ENCODE measurements around the gene CFAP69. TPM values are rescaled to one million over a fixed set of nuclear protein-coding genes. Genes with fewer than 3 reads are reported as not detected.

The CFAP69 gene
- total and polyA plus RNA-seq, 4 experiments from 2014 or later: 0.58 TPM; not detected in 3

DNA sequence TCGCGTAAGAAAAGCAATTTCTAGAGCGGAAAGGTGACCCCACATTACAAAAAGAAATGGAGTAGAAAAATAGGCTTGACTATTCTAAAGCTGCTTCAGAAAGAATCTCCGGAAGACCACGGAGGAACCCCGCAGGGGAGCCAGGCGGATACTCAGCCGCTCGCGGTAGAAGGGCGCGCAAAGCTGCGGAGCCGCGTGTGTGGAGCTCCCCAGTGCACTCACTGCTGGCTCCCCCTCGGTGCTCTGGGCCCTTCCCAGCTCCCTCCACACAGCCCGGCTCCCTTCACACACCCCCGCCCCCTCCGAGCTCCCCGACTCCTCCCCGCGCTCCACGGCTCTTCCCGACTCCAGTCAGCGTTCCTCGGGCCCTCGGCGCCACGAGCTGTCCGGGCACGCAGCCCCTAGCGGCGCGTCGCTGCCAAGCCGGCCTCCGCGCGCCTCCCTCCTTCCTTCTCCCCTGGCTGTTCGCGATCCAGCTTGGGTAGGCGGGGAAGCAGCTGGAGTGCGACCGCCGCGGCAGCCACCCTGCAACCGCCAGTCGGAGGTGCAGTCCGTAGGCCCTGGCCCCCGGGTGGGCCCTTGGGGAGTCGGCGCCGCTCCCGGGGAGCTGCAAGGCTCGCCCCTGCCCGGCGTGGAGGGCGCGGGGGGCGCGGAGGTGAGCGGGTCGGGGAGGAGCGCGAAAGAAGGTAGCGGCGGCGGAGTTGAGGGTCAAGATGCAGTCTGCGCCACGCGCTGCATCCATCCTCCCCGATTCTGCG, 33.4 kb upstream of the CFAP69 start, which contains the start of gene STEAP2:
Gene STEAP2, plus strand, starts transcription at position 350 of the 758 bp plus-strand sequence. CDS start 13,343 bp downstream, outside the sequence.
- H3K4me3 Mint-ChIP-seq: peak within 1 kb of the TSS in 6 of 8 donors; percentile 26 to 51 (median 38)

DNA sequence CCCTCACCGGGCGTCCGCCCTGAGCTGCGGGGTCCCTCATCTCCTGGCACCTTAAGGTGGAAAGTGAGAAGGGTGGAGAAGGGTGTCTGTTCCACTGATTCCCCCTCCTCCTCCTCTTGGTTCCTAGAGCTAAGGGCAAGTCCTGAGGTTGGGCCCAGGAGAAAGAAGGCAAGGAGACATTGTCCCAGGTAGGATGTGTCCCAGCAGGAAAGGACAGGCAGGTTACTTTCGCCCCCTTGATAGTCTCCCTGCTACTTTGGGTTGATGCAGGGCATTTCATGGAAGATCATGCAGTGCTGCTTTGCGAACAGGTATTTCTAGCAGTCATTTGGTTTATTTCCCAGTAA, 32.9 kb upstream of the CFAP69 start:
- H3K4me3 Mint-ChIP-seq: no peak overlapping the region
- no peaks in the 10 kb centered on the region for H3K27me3 ChIP-seq (ENCODE audit: insufficient read depth, low read length)

More for the DNA sequence above, 33.4 kb upstream of the CFAP69 start, which contains the start of gene STEAP2:
- Mint-ChIP-seq H3K9me3 (no peaks in the 10 kb centered on the region), H3K36me3 (no peaks in the 10 kb centered on the region), H3K27me3 (peaks cover 11 to 16% of the 10 kb centered on the region in 2 donors), H3K4me1 (peaks cover 2 to 6% (median 5%) of the 10 kb centered on the region in 4 donors), H3K27ac (no peak within 1 kb of the TSS)
- ChIA-PET CTCF (ENCODE audit: partially characterized antibody) (no interaction called here), POLR2A (ENCODE audit: partially characterized antibody) (no interaction called here)
- H3K27ac ChIP-seq (ENCODE audit: low read depth, low read length): no peak within 1 kb of the TSS
- no peak for DNase-seq
- no peak within 1 kb of the TSS for H3K4me3 ChIP-seq (ENCODE audit: low read length in 2 of 2)
- H3K4me1 ChIP-seq (ENCODE audit: insufficient read depth, low read length): no peaks in the 10 kb centered on the region
- H3K36me3 ChIP-seq (ENCODE audit: insufficient read depth, low read length): no peaks in the 10 kb centered on the region
- intact Hi-C loops (cut with micrococcal nuclease): no loop called here
- H3K9me3 ChIP-seq (ENCODE audit: control insufficient read depth in 1 of 2, low read length in 2 of 2): no peaks in the 10 kb centered on the region
- H3K27me3 ChIP-seq (ENCODE audit: insufficient read depth, low read length): no peaks in the 10 kb centered on the region

DNA sequence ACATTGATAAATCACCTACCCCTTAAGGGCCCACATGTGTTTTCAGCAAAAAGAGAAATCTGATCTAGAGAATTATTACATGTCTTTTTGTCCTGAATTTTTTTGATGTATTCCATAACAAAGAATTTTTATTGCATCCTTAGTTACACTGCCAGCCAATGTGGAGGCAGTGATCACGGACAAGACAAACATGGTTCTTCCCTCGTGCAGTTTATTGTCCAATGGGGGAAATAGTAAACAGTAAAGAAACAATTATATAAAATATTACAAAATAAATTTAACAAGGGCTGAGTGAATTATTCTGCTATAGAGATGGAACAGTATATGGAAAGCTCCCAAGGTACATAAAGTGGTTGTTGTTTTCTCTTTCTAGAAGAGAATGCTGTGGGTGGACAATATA, 31.5 kb upstream of the CFAP69 start:
- Mint-ChIP-seq H3K4me1 (peaks cover 2 to 6% (median 5%) of the 10 kb centered on the region in 4 donors), H3K27me3 (peaks cover 11 to 14% of the 10 kb centered on the region in 2 donors), H3K4me3 (no peak overlapping the region), H3K9me3 (peaks cover 0 to 2% (median 0%) of the 10 kb centered on the region in 8 donors), H3K36me3 (no peaks in the 10 kb centered on the region), H3K27ac (no peak overlapping the region)
- intact Hi-C loops (cut with micrococcal nuclease): no loop called here
- H3K9me3 ChIP-seq (ENCODE audit: control insufficient read depth in 1 of 2, low read length in 2 of 2): no peaks in the 10 kb centered on the region
- no peak overlapping the region for H3K27ac ChIP-seq (ENCODE audit: low read depth, low read length)
- POLR2A ChIA-PET (ENCODE audit: partially characterized antibody): no interaction called here
- H3K36me3 ChIP-seq (ENCODE audit: insufficient read depth, low read length): no peaks in the 10 kb centered on the region
- CTCF ChIA-PET (ENCODE audit: partially characterized antibody): no interaction called here
- no peak for DNase-seq
- no peak overlapping the region for H3K4me3 ChIP-seq (ENCODE audit: low read length in 2 of 2)
- no peaks in the 10 kb centered on the region for H3K4me1 ChIP-seq (ENCODE audit: insufficient read depth, low read length)
- no peaks in the 10 kb centered on the region for H3K27me3 ChIP-seq (ENCODE audit: insufficient read depth, low read length)

More for the DNA sequence above, 32.9 kb upstream of the CFAP69 start:
- Mint-ChIP-seq H3K27ac (no peak overlapping the region), H3K36me3 (no peaks in the 10 kb centered on the region), H3K4me1 (peaks cover 2 to 6% (median 5%) of the 10 kb centered on the region in 4 donors), H3K27me3 (peaks cover 11 to 16% of the 10 kb centered on the region in 2 donors), H3K9me3 (no peaks in the 10 kb centered on the region)
- Histone ChIP-seq H3K36me3 (ENCODE audit: insufficient read depth, low read length) (no peaks in the 10 kb centered on the region), H3K4me3 (ENCODE audit: low read length in 2 of 2) (no peak overlapping the region), H3K4me1 (ENCODE audit: insufficient read depth, low read length) (no peaks in the 10 kb centered on the region), H3K9me3 (ENCODE audit: control insufficient read depth in 1 of 2, low read length in 2 of 2) (no peaks in the 10 kb centered on the region), H3K27ac (ENCODE audit: low read depth, low read length) (no peak overlapping the region)
- ChIA-PET CTCF (ENCODE audit: partially characterized antibody) (no interaction called here), POLR2A (ENCODE audit: partially characterized antibody) (no interaction called here)
- intact Hi-C loops (cut with micrococcal nuclease): no loop called here
- DNase-seq: no peak

DNA sequence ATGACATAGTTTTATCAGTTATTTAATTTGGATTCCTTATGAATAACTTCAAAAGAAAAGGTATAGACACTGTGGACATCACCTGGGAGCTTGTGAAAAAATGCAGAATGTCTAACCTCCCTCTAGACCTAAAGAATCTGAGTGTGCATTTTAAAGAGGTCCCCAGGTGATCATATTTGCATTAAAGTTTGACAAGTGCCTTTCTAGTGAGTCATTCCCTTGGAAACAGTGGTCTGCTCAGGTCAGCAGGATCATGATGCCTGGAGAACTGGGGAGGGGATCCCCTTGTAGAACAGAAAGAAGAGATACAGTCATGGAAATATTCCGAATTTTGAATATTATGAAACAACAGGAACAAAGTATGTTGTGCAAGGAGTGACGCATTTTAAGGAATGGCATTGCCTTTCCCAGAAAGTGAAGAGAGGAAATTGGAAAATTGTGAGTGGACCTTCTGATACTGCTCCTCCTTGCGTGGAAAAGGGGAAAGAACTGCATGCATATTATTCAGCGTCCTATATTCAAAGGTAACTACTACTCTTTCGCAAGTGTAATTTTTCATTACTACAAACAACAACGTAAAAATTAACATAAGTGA, 28.8 kb upstream of the CFAP69 start:
- no peaks in the 10 kb centered on the region for H3K36me3 ChIP-seq (ENCODE audit: insufficient read depth, low read length)
- Mint-ChIP-seq H3K27me3 (peaks cover 7 to 14% of the 10 kb centered on the region in 2 donors), H3K4me1 (peaks cover 0 to 2% (median 1%) of the 10 kb centered on the region in 4 donors), H3K4me3 (no peak overlapping the region), H3K9me3 (peaks cover 0 to 5% (median 0%) of the 10 kb centered on the region in 8 donors), H3K27ac (no peak overlapping the region), H3K36me3 (no peaks in the 10 kb centered on the region)
- no peak overlapping the region for H3K27ac ChIP-seq (ENCODE audit: low read depth, low read length)
- H3K9me3 ChIP-seq (ENCODE audit: control insufficient read depth in 1 of 2, low read length in 2 of 2): no peaks in the 10 kb centered on the region
- no peaks in the 10 kb centered on the region for H3K27me3 ChIP-seq (ENCODE audit: insufficient read depth, low read length)
- POLR2A ChIA-PET (ENCODE audit: partially characterized antibody): no interaction called here
- CTCF ChIA-PET (ENCODE audit: partially characterized antibody): no interaction called here
- no peak overlapping the region for H3K4me3 ChIP-seq (ENCODE audit: low read length in 2 of 2)
- no peak for DNase-seq
- intact Hi-C loops (cut with micrococcal nuclease): no loop called here
- H3K4me1 ChIP-seq (ENCODE audit: insufficient read depth, low read length): no peaks in the 10 kb centered on the region

DNA sequence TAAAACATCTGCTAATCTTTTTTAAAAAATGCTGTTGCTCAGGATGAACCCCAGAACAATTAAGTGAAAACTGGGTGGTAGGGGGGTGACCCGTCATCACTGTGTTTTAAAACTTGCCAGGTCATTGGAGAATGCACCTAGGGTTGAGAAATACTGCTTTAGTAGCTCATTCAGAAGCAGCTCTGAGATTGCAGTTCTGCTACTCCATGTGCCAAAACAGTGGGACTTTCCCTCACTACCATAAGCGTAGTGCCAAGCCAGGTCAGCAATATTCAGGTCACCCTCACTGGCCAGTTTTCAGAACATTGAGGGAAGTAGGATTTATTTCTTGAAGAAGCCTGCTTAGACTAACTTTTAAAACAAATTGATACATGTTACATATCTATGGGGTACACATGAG, 28.2 kb upstream of the CFAP69 start:
- no peaks in the 10 kb centered on the region for H3K4me1 Mint-ChIP-seq
- Histone ChIP-seq H3K4me3 (ENCODE audit: low read length in 2 of 2) (no peak overlapping the region), H3K4me1 (ENCODE audit: insufficient read depth, low read length) (no peaks in the 10 kb centered on the region), H3K27ac (ENCODE audit: low read depth, low read length) (no peak overlapping the region), H3K27me3 (ENCODE audit: insufficient read depth, low read length) (no peaks in the 10 kb centered on the region), H3K36me3 (ENCODE audit: insufficient read depth, low read length) (no peaks in the 10 kb centered on the region), H3K9me3 (ENCODE audit: control insufficient read depth in 1 of 2, low read length in 2 of 2) (no peaks in the 10 kb centered on the region)
- POLR2A ChIA-PET (ENCODE audit: partially characterized antibody): no interaction called here
- H3K9me3 Mint-ChIP-seq: peaks cover 0 to 5% (median 0%) of the 10 kb centered on the region in 8 donors
- H3K36me3 Mint-ChIP-seq: no peaks in the 10 kb centered on the region
- no peak overlapping the region for H3K4me3 Mint-ChIP-seq
- DNase-seq: no peak
- intact Hi-C loops (cut with micrococcal nuclease): no loop called here
- H3K27ac Mint-ChIP-seq: no peak overlapping the region
- CTCF ChIA-PET (ENCODE audit: partially characterized antibody): no interaction called here
- H3K27me3 Mint-ChIP-seq: peaks cover 10 to 16% of the 10 kb centered on the region in 2 donors

DNA sequence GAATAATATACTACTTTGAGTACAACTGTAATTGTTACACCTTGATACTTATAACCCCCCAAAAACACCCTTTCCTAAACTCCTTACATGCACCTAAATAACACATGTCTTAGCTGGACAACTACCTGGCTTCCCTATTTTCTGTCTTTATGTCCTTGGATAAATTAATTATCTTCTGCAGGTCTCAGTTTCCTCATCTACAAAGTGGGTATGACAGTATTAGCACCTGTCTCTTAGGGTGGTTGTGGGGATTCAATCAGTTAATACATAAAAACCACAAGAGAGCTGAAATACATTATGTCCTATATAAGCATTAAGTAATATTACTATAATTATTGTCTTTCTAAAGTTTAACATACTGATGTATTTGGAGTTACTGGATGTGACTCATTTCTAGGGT, 22.6 kb upstream of the CFAP69 start:
- H3K4me1 ChIP-seq (ENCODE audit: insufficient read depth, low read length): no peaks in the 10 kb centered on the region
- no peak overlapping the region for H3K4me3 ChIP-seq (ENCODE audit: low read length in 2 of 2)
- Mint-ChIP-seq H3K36me3 (no peaks in the 10 kb centered on the region), H3K4me3 (no peak overlapping the region), H3K27ac (no peak overlapping the region), H3K4me1 (no peaks in the 10 kb centered on the region), H3K27me3 (peaks cover 19 to 24% of the 10 kb centered on the region in 2 donors), H3K9me3 (peaks cover 0 to 5% (median 0%) of the 10 kb centered on the region in 8 donors)
- H3K36me3 ChIP-seq (ENCODE audit: insufficient read depth, low read length): no peaks in the 10 kb centered on the region
- intact Hi-C loops (cut with micrococcal nuclease): no loop called here
- DNase-seq: no peak
- ChIA-PET CTCF (ENCODE audit: partially characterized antibody) (no interaction called here), POLR2A (ENCODE audit: partially characterized antibody) (no interaction called here)
- no peaks in the 10 kb centered on the region for H3K9me3 ChIP-seq (ENCODE audit: control insufficient read depth in 1 of 2, low read length in 2 of 2)
- no peak overlapping the region for H3K27ac ChIP-seq (ENCODE audit: low read depth, low read length)
- H3K27me3 ChIP-seq (ENCODE audit: insufficient read depth, low read length): no peaks in the 10 kb centered on the region

DNA sequence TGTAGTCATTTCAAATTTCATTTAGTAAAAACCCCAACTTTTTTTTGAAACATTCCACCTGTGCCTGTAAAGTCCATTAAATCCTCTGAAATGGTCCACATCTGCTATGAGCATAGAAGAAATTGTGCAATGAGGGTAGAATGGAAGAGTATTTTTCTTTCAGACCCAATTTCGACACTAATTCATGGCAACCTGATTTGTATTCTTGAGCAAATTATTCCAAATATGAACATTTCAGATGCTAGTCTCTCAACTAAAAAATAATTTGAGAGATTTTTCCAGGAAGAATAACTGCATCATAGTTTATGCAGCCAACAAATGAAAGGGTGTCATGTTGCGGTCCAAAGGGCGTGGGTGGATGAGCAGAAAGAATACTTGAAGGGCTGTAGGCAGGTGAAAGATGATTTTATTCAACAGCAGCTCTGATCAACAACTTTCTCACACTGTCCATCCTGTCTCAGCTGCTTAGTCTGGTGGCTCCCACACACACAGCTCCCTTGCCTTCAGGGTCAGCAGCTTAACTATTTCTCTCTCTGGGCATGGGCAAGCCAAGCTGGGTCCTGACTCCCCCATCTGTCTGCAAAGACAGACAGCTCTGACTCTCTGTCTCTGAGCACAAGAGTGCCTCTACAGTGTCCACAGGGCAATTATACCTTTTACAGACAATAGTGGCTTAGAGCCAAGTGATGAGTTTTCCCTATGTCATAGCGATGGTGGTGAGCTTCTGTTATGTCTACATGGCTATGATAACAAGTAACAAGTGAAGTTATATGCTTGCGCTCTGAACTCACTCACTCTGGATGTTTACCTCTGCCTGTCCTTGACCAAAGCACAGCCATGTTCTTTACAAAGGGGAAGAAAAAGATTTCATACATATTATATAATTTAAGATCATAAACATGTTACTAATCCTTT, 21.9 kb upstream of the CFAP69 start:
- Histone ChIP-seq H3K4me3 (ENCODE audit: low read length in 2 of 2) (no peak overlapping the region), H3K27ac (ENCODE audit: low read depth, low read length) (no peak overlapping the region), H3K36me3 (ENCODE audit: insufficient read depth, low read length) (no peaks in the 10 kb centered on the region), H3K27me3 (ENCODE audit: insufficient read depth, low read length) (no peaks in the 10 kb centered on the region), H3K4me1 (ENCODE audit: insufficient read depth, low read length) (no peaks in the 10 kb centered on the region), H3K9me3 (ENCODE audit: control insufficient read depth in 1 of 2, low read length in 2 of 2) (no peaks in the 10 kb centered on the region)
- H3K27ac Mint-ChIP-seq: no peak overlapping the region
- H3K27me3 Mint-ChIP-seq: peaks cover 19 to 24% of the 10 kb centered on the region in 2 donors
- ChIA-PET CTCF (ENCODE audit: partially characterized antibody) (no interaction called here), POLR2A (ENCODE audit: partially characterized antibody) (no interaction called here)
- H3K4me3 Mint-ChIP-seq: no peak overlapping the region
- H3K36me3 Mint-ChIP-seq: no peaks in the 10 kb centered on the region
- DNase-seq: no peak
- peaks cover 0 to 5% (median 0%) of the 10 kb centered on the region in 8 donors for H3K9me3 Mint-ChIP-seq
- intact Hi-C loops (cut with micrococcal nuclease): no loop called here
- no peaks in the 10 kb centered on the region for H3K4me1 Mint-ChIP-seq

Data from CD4-positive, alpha-beta memory T cell (primary cell).